ENCODE results near the gene EIPR1. TPM values are rescaled to one million over a fixed set of nuclear protein-coding genes. Genes with fewer than 3 reads are reported as not detected.

The EIPR1 gene
- total and polyA plus RNA-seq, 8 donors: 4.3 to 12.5 (median 6.4) TPM

GRCh38 chr2:3405307-3405706 is 27.7 kb upstream of the EIPR1 start:
- H3K27ac ChIP-seq: no peak overlapping the region
- H3K36me3 ChIP-seq: peaks cover 0 to 15% (median 9%) of the 10 kb centered on the region in 3 donors
- no peaks in the 10 kb centered on the region for H3K9me3 ChIP-seq
- no peak for DNase-seq
- no peaks in the 10 kb centered on the region for H3K4me1 ChIP-seq
- no peak for FAIRE-seq
- intact Hi-C loops (cut with DNase I): no loop called here
- peak in 3 of 4 donors; percentile 26 to 68 (median 55) for ATAC-seq
- 46 to 50% methylated on average over 6 of the region's 6 CpGs for WGBS, 2 donors
- no peak for TF ChIP-seq CTCF (IDR thresholded peaks at IDR 0.05)
- no peak overlapping the region for H3K4me3 ChIP-seq
- no peaks in the 10 kb centered on the region for H3K27me3 ChIP-seq

- Histone ChIP-seq H3K4me1 (no peaks in the 10 kb centered on the region), H3K36me3 (peaks cover 0 to 15% (median 9%) of the 10 kb centered on the region in 3 donors), H3K4me3 (no peak overlapping the region), H3K27me3 (no peaks in the 10 kb centered on the region), H3K9me3 (no peaks in the 10 kb centered on the region), H3K27ac (no peak overlapping the region)
- TF ChIP-seq CTCF (IDR thresholded peaks at IDR 0.05): no peak
- intact Hi-C loops (cut with DNase I): no loop called here
- 77 to 81% methylated on average over 11 of the region's 11 CpGs for WGBS, 2 donors
- DNase-seq (no peak), ATAC-seq (no peak), FAIRE-seq (no peak)
These were observed 26.8 kb upstream of the EIPR1 start for GRCh38 chr2:3404349-3404894.

GRCh38 chr2:3403587-3404334 is 26.1 kb upstream of the EIPR1 start:
- TF ChIP-seq CTCF (IDR thresholded peaks at IDR 0.05): no peak
- ATAC-seq (no peak), FAIRE-seq (no peak), DNase-seq (peak in 1 of 6 donors; percentile 31)
- Histone ChIP-seq H3K4me3 (no peak overlapping the region), H3K27me3 (no peaks in the 10 kb centered on the region), H3K27ac (no peak overlapping the region), H3K36me3 (peaks cover 0 to 15% (median 9%) of the 10 kb centered on the region in 3 donors), H3K4me1 (no peaks in the 10 kb centered on the region), H3K9me3 (no peaks in the 10 kb centered on the region)
- intact Hi-C loops (cut with DNase I): no loop called here
- 90 to 94% methylated on average over 11 of the region's 11 CpGs for WGBS, 2 donors

GRCh38 chr2:3399829-3400228 is 22.2 kb upstream of the EIPR1 start:
- Histone ChIP-seq H3K27ac (no peak overlapping the region), H3K36me3 (peaks cover 3 to 15% (median 9%) of the 10 kb centered on the region in 3 donors), H3K9me3 (no peaks in the 10 kb centered on the region), H3K27me3 (no peaks in the 10 kb centered on the region), H3K4me1 (no peaks in the 10 kb centered on the region), H3K4me3 (no peak overlapping the region)
- WGBS, 2 donors: 77 to 79% methylated on average over 9 of the region's 9 CpGs
- FAIRE-seq (no peak), DNase-seq (no peak), ATAC-seq (peak in 3 of 4 donors; percentile 46 to 58 (median 56))
- intact Hi-C loops (cut with DNase I): no loop called here
- no peak for TF ChIP-seq CTCF (IDR thresholded peaks at IDR 0.05)

- FAIRE-seq (no peak), DNase-seq (no peak), ATAC-seq (no peak)
- Histone ChIP-seq H3K27ac (no peak overlapping the region), H3K27me3 (no peaks in the 10 kb centered on the region), H3K4me3 (no peak overlapping the region), H3K9me3 (no peaks in the 10 kb centered on the region), H3K4me1 (no peaks in the 10 kb centered on the region), H3K36me3 (peaks cover 3 to 15% (median 9%) of the 10 kb centered on the region in 3 donors)
- WGBS, 2 donors: 72 to 74% methylated on average over 3 of the region's 3 CpGs
- TF ChIP-seq CTCF (IDR thresholded peaks at IDR 0.05): no peak
- intact Hi-C loops (cut with DNase I): no loop called here
These were observed 21.8 kb upstream of the EIPR1 start for GRCh38 chr2:3399381-3399780.

Measured in pancreas (tissue), 10 donors.